Fibroblast of pulmonary artery (primary cell): Measurements from ENCODE around the gene FKBP1C.
"Not testable (repeated sequence)": the region's sequence is repeated elsewhere in the genome, so short reads cannot be mapped to it uniquely, and the experiment has no call there.

ENCODE experiments used
- DNase-seq: peaks from one replicate; pipeline ENCODE4 v3.0.0-alpha.2; 2010; ENCODE audit warnings: low read depth
- H3K4me3 ChIP-seq: replicated peaks from 2 replicates; pipeline ENCODE4 v1.5.1; 2011; ENCODE audit warnings: low read depth, mild to moderate bottlenecking, control low read depth, low read length, moderate library complexity
- CTCF ChIP-seq: IDR thresholded peaks from 2 replicates; pipeline ENCODE4 v1.5.1; 2011; ENCODE audit warnings: mild to moderate bottlenecking, control low read depth, low read length, inconsistent platforms; ENCODE audit errors: missing control alignments

The FKBP1C gene

GRCh38 chr6:63211343-63211742 lies at the start of gene FKBP1C:
TSS of gene FKBP1C (plus strand) at chr6:63211469.
- DNase-seq, H3K4me3 ChIP-seq: not testable (repeated sequence)

DNA sequence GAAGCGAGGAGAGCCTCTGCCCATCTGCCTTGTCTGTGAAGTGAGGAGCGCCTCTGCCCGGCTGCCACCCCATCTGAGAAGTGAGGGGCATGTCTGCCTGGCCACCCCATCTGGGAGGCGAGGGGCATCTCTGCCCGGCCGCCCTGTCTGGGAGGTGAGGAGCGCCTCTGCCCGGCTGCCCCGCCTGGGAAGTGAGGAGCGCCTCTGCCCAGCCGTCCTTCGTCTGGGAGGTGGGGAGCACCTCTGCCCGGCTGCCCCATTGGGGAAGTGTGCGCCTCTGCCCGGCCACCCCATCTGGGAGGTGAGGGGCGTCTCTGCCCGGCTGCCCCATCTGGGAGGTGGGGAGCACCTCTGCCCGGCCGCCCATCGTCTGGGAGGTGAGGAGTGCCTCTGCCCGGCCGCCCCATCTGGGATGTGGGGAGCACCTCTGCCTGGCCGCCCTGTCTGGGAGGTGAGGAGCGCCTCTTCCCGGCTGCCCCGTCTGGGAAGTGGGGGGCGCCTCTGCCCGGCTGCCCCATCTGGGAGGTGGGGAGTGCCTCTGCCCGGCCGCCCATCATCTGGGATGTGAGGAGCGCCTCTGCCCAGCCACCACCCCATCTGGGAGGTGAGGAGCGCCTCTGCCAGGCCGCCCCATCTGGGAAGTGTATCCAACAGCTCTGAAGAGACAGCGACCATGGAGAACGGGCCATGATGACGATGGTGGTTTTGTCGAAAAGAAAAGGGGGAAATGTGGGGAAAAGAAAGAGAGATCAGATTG lies 47.0 kb upstream of the FKBP1C start:
- H3K4me3 ChIP-seq, DNase-seq: not testable (repeated sequence)

- no peak for TF ChIP-seq CTCF
- no peak overlapping the region for H3K4me3 ChIP-seq
- no peak for DNase-seq
These were observed 37.1 kb upstream of the FKBP1C start for GRCh38 chr6:63174173-63174572.

GRCh38 chr6:63176181-63176580 lies 35.1 kb upstream of the FKBP1C start:
- no peak overlapping the region for H3K4me3 ChIP-seq
- no peak for DNase-seq
- TF ChIP-seq CTCF = no peak

- H3K4me3 ChIP-seq = no peak overlapping the region
- DNase-seq = no peak
- no peak for TF ChIP-seq CTCF
These were observed 30.9 kb upstream of the FKBP1C start for GRCh38 chr6:63180367-63180766.

DNA sequence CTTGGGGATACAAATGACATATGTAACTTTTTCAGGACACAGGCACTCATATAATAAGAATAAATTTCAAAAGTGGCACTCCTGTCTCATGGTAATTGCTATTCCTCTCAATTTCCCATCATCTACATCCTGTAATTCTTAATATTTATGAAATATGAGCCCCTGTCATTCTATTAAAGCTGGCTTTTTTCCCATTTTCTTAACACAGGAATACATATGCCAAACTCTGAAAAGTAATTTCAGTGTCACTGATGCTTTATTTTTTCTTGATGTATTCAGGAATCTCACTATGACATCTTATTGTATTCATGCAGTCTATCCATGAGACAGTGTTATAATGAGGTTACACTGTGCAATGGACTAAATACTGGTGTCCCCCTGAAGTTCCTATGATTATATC lies 24.3 kb upstream of the FKBP1C start:
- TF ChIP-seq CTCF = no peak
- DNase-seq = no peak

DNA sequence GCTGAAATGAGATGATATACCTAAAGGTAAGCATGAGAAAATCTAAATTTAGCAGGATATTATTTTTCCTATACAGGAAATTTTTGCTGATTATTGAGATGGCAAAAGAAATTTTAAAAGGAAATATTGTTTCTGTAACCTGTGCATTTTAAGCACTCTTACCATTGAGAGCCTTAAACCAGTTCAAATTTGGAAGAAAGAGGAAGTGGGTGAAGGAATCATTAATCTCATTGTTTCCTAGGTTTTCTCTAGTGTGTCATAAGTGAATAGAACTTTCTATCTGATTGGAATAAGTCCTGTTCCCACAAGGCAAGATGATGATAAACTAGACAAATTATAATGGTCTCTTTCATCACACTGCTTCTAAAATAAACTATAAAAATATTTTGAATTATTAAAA lies 22.4 kb upstream of the FKBP1C start:
- no peak for TF ChIP-seq CTCF
- H3K4me3 ChIP-seq = no peak overlapping the region
- DNase-seq = no peak

More for the DNA sequence above, 24.3 kb upstream of the FKBP1C start:
- no peak overlapping the region for H3K4me3 ChIP-seq

DNA sequence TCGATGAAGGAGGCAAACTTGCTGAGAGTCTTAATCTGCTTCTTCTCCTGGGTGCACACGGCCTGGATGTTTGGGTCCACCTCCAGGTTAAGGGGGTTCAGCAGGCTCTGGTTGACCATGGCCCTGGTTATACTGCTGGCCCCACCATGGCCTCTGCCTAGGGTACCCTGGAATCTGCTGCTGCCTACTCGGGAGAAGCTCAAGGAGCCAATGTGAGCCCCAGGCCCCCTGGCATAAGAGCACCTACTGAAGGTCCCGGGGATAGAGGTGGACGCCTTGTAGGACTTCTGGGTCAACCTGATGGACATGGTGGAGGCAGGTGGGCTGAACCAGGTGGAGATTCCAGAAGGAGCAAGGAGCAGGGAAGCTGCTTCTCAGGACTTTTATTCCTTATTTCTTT lies 17.9 kb upstream of the FKBP1C start:
- no peak for DNase-seq
- no peak overlapping the region for H3K4me3 ChIP-seq
- TF ChIP-seq CTCF = no peak
